Measurements from ENCODE around the gene GFOD1.

- TF ChIP-seq CTCF (conservative IDR thresholded peaks at IDR 0.05; ENCODE audit: low read depth, low read length) (no peak), RAD21 (IDR thresholded peaks at IDR 0.05; ENCODE audit: low read length) (no peak), POLR2A (IDR thresholded peaks at IDR 0.05; ENCODE audit: low read depth, low read length) (no peak), SMC3 (IDR thresholded peaks at IDR 0.05; ENCODE audit: low read depth, low read length) (no peak), FOS (IDR thresholded peaks at IDR 0.05; ENCODE audit: low read depth, low read length) (no peak), CEBPB (IDR thresholded peaks at IDR 0.05; ENCODE audit: low read depth, low read length) (no peak), CHD1 (IDR thresholded peaks at IDR 0.05; ENCODE audit: low read depth, low read length) (no peak), RCOR1 (IDR thresholded peaks at IDR 0.05; ENCODE audit: insufficient replicate concordance, low read length) (no peak), RFX5 (IDR thresholded peaks at IDR 0.05; ENCODE audit: low read depth, low read length) (no peak)
- TF ChIP-seq, protein P1, sequence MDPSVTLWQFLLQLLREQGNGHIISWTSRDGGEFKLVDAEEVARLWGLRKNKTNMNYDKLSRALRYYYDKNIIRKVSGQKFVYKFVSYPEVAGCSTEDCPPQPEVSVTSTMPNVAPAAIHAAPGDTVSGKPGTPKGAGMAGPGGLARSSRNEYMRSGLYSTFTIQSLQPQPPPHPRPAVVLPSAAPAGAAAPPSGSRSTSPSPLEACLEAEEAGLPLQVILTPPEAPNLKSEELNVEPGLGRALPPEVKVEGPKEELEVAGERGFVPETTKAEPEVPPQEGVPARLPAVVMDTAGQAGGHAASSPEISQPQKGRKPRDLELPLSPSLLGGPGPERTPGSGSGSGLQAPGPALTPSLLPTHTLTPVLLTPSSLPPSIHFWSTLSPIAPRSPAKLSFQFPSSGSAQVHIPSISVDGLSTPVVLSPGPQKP (IDR thresholded peaks at IDR 0.05; ENCODE audit: borderline replicate concordance, low read depth, low read length) = no peak
These were observed 96.7 kb downstream of the GFOD1 start for GRCh38 chr6:13390658-13391057.
